GM12801 (cell line): Measurements from ENCODE around the gene MRC2.

ENCODE experiments used
- CTCF ChIP-seq: IDR thresholded peaks from one replicate; pipeline ENCODE4 v1.5.1; 2011; ENCODE audit warnings: control low read depth; ENCODE audit not compliant: insufficient read length; ENCODE audit errors: extremely low read depth

Gene MRC2

DNA sequence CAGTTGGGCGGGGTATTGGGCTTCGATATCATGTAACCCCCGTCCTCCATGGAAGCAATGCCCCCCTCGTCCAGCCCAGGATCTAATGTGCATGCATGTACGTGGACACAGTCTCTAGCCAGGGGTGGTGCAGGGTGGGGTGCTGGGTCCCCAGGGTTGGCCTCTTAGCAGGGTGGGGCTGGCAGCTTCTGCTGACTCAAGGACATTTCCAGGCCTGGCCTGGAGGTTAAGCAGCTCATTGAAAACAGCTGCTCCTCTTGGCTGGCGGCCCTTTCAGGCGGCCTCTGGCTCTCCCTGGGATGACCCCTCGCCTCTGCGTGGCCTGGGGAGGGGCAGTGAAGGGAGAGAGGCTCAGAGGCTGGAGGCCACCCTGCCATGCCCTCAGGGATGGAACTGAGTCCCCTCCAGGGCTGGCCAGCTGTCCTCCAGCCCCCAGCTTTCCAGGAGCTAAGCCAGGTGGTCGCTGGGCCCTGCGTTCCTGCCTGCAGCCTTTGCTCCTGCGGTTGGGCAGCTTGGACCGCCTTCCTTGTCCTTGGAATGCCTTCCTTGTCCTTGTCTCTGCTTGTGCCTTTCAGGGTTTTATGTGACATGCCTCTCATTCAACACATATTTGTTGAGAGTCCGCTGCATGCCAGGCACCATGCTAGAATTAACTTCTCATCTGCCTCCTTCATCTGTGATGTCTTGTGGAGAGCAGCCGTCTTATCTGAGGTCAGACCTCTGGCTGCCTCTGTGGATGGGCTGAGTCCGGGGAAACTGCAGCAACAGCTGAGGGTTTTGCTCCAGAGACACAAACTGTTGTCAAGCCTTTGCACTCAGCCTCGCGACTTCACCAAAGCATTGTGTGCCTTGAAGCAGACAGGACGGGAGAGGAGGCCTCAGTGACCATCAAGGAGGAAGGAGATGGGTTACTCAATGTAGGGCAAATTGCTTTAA, 26.6 kb downstream of the MRC2 start:
- TF ChIP-seq CTCF: no peak

DNA sequence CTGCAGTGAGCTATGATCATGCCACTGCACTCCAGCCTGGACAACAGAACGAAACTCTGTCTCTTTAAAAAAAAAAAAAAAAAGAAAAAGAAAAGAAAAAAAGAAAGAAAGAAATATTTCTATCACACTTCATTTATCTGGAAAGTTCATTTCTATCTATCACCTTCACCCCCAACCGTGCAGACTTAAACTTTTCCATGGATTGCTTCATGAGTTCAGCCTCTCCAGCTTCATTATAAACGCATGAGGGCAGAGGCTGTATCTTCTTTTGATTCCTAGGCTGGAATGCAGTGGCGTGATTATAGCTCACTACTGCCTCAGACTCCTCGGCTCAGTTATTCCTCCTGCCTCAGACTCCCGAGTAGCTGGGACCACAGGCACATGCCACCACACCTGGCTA, 28.2 kb downstream of the MRC2 start:
- TF ChIP-seq CTCF: no peak

- no peak for TF ChIP-seq CTCF
Observed at GRCh38 chr17:62656446-62656845, 29.0 kb downstream of the MRC2 start.

DNA sequence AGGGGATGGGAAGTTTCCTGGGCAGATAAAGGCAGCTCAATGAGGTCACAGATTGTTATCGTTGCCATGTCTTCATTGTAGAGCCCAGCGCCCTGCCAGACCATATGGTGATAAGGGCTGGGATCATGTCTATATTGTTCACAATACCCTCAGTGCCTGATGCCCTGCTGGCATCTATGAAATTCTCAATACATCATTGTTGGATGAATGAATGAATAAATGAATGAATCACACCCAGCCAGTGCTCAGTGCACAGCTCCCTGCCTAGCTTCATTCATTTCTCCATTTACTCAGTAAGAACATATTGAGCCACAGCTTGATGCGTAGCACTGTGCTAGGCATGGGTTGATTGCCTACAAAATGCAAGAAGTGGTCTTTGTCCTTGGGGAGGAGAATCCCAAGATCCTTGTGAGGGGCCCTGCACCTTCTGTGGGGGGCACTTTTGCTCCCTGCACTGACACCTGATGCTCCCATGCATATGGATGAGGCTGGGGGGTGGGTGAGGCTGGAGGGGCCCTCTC, 29.7 kb downstream of the MRC2 start:
- TF ChIP-seq CTCF: no peak

GRCh38 chr17:62657690-62658089, 30.2 kb downstream of the MRC2 start:
- TF ChIP-seq CTCF: no peak

DNA sequence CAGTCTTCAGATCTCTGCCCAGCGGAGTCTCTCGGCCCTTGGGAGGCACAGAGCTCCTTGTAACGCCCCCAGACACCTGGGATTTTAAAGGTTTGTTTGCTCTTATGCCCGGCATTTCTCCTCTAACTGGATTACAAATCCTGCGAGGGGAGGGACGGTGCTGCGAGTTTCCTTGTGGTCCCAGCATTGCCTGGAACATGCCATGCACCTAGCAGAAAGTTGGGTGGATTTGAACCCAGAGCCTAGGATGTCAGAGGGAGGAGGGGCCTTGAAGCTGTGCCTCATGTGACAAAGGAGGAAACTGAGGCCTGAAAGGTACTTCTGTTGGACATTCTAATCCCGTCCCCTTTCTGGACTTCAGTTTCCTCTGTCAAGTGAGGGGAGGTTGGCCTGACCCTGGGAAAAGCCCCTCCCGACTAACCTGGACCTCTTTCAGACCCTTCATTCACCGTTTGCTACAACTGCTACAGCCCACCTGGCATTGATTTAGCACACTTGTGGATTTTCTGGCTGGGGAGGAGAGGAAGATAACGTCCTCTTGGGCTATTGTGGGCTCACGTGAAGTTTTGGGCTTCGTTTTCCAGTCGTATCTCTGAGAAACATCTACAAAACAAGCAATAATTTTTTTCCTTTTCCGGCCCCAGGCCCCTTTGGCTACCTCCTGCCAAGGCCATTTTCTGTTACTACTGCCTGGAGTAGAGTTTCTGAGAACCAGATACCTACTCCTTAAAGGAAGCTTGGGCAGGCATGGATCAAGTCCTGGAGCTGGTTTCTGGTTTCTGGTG, 30.9 kb downstream of the MRC2 start:
- TF ChIP-seq CTCF: no peak

DNA sequence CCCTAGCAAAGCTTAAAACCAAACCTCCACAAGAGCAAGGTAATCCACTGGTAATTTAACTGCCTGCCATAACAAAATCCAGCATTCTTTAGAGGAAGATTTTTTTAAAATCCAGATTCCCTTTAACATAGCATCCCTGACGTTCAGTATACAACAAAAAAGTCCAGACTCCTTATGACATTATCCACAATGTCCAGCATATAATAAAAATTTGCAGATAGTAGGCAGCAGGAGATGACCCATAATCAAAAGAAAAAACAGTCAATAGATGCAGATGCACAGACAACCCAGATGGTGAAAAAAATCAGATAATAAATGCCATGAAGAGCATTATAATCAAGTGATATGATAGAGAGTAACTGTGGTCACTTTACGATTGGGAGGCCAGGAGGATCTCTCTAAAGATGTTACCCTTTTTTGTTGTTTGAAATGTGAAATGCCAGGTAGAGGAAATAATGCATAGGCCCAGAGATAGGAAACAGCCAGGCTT, 33.2 kb downstream of the MRC2 start:
- TF ChIP-seq CTCF: no peak
